ENCODE results near the gene NKD2. TPM values are rescaled to one million over a fixed set of nuclear protein-coding genes. Genes with fewer than 3 reads are reported as not detected.

The NKD2 gene
- total RNA-seq, 1 donor from 2014 or later: 0.13 TPM

GRCh38 chr5:1087428-1087827 lies 78.8 kb downstream of the NKD2 start:
- no peak for DNase-seq (ENCODE audit: low read depth, low spot score)

GRCh38 chr5:1088031-1088430 lies 79.4 kb downstream of the NKD2 start:
- no peak for DNase-seq (ENCODE audit: low read depth, low spot score)

Other genes with a start within 250 kb of the NKD2 start
- gene ZDHHC11B, start 224.1 kb upstream of the NKD2 start, total RNA-seq: not detected in 2 replicates
- gene ZDHHC11, start 157.8 kb upstream of the NKD2 start, total RNA-seq: 0.13 and 1.6 TPM in 2 replicates
- 50.6 and 54.9 TPM in 2 replicates for gene BRD9, start 116.0 kb upstream of the NKD2 start, total RNA-seq
- 37.9 and 53.7 TPM in 2 replicates for gene TRIP13, start 115.9 kb upstream of the NKD2 start, total RNA-seq
- 21.6 and 23.1 TPM in 2 replicates for gene SLC12A7, start 103.3 kb downstream of the NKD2 start, total RNA-seq
- not detected in 2 replicates for gene SLC6A19, start 192.8 kb downstream of the NKD2 start, total RNA-seq
- gene SLC6A18, start 216.6 kb downstream of the NKD2 start, total RNA-seq: not detected in 2 replicates